HG03378 (cell line): ENCODE measurements around the gene ETS1.

Source experiments
- ATAC-seq: cut with Tn5 transposase; IDR thresholded peaks from one replicate; pipeline ENCODE4 v1.9.1; 2021; ENCODE audit warnings: mild to moderate bottlenecking, moderate library complexity; ENCODE audit not compliant: unreplicated experiment

ETS1 gene

DNA sequence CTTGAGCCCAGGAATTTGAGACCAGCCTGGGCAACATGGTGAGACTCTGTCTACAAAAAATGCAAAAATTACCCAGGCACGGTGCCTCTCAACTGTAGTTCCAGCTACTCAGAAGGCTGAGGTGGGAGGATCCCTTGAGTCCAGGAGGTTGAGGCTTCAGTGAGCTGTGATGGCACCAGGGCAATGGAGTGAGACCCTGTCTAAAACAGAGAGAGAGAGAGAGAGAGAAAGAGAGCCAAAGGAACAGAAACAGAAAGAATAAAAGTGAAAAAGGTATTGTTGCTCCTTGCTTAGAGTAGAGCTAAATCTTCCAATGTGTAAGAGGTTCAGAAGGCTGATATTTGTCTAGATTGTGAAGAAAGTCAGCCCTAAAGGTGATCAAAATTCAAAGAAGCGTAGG, 8.9 kb upstream of the ETS1 start:
- no peak for ATAC-seq

DNA sequence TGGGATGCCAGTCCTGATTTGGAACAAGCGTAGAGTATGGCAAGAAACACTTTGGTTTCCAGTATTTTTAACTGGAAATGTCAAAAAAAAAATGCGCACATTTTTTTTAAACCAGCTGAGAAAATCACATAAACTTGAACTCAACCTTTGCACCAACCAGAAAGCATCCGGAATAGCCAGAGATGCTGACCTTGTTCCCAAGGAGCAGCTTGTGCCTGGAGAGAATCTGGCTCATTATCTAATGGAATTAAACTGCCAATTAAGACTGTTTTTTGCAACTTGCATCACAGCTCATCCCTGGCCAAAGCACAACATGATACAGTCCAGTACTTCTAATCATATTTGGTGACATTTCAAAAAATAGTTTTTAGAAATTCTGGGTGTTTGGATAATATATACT, 8.4 kb upstream of the ETS1 start:
- ATAC-seq: no peak

DNA sequence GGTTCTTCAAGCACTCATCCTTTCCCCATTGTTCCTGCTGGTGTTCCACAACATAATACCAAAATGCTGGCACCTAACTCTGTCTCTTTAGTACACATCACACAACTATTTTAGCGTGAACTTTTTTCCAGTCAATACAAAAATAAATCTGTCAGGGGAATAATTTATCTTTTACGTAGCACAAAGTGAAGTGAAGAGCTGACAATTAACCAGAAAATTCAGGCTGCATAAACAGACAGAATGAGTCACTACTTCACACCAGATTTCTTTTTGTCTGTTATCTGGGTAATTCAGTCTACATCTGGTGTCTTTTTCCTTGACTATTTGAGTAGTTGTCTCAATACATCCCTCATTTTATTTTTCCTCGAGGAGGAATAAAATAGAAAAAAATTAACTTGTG, 7.9 kb upstream of the ETS1 start:
- ATAC-seq: no peak

DNA sequence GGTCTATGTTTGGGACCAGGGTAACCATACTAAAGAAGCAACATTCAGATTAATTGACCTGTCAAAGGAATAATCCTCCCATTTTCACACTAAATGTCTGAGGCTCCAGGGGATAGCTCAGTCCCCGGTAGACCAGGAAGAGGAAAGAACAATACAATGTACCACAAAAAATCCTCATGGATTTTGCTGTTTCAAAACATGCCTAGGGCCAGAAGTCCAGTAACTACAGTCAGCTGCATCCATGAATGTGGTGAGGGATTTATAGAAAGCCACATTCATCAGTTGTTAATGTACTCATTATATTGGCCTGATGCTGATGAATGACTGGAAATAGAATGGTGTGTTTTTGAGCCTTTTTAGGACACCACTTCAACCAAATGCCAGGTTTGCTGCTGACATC, 6.9 kb upstream of the ETS1 start:
- no peak for ATAC-seq

- no peak for ATAC-seq
Measured at GRCh38 chr11:128593281-128593680, 5.9 kb upstream of the ETS1 start.

- ATAC-seq: no peak
Measured at GRCh38 chr11:128592454-128592853, 5.1 kb upstream of the ETS1 start.

- ATAC-seq: no peak
Measured at GRCh38 chr11:128590587-128590986, 3.2 kb upstream of the ETS1 start.

GRCh38 chr11:128589998-128590397, 2.6 kb upstream of the ETS1 start:
- ATAC-seq: no peak

GRCh38 chr11:128588093-128588492, 735 bp upstream of the ETS1 start:
- ATAC-seq: no peak

DNA sequence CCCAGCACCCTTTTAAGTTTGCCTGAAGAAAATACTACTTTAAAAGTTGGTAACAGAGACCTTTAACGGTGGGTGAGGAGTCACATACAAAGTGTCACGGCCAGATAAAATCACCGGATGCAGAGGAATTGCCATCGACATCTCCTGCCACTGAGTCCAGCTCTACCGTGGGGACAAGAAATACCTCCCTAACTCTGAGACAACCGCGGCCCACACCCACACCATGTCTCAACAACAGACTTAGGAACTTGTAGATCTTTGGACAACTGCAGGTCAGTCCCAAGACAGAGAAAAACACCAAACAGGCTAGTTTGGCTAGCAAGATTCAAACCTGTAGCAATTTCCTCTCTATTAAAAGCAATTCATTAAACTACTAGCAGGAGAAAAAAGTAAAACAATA, 669 bp downstream of the ETS1 start:
- no peak for ATAC-seq

- ATAC-seq: no peak
Measured at GRCh38 chr11:128585498-128586238, 1.7 kb downstream of the ETS1 start.

DNA sequence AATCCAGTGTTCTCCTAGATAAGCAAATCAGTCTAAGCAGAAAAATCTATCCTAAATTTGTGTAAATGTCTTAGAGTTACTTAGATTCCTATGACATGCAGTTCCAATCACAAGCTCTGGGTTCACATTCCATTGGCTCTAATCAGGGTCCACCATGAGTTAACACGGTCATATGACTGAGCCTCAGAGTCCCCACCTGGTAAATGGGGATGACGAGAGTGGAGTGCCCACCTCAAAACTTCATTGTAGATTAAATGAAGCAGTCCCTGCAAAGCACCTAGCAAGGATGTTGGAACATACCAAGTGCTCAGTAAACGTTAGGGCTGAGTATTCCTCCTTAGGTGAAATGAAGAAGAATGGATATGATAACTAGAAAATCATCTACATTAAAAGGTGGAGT, 3.1 kb downstream of the ETS1 start:
- ATAC-seq: no peak

DNA sequence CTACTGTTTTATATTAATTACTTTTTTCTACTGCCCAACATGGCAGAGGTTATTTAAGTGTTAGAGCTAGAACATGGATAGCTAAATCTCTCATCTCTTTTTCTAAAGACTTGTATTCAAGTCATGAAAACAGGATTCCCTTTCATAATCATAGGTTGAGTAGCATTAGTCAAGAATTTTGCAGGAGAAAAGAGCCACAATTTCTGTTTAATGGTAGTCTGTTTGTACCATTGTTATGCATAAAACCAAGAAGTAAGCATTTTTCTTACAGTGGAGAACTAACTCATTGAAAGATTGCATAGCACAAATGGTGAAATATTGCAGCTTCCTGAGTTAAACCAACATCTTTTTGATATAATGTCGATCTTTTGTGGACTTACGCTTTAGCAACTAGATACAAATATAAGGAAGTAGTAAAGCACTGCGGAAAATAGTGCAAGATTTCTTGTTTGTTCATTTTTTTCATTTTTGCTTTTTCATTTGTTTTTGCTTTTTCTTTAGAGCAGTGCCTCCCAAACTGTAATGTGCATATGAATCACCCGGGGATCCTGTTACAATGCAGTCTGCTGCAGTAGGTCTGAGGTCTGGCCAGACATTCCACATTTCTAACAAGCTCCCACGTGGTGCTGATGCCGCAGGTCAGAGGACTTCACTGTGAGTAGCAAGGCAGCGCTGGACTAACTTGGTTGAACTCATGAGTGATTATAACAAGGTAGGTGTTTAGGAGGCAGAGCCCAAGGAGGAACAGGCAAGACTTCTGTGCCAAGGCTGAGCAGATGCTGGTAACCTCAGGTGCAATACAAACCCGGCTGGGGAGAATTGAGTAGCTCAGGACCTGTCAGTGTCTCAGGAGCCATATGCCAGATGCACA, 4.6 kb downstream of the ETS1 start:
- ATAC-seq: no peak

GRCh38 chr11:128581561-128582272, 5.6 kb downstream of the ETS1 start:
- no peak for ATAC-seq

GRCh38 chr11:128580612-128581011, 6.7 kb downstream of the ETS1 start:
- ATAC-seq: no peak

- peak; percentile 94 for ATAC-seq
Measured at GRCh38 chr11:128579798-128580504, 7.4 kb downstream of the ETS1 start.

- ATAC-seq: no peak
Measured at GRCh38 chr11:128576555-128576954, 10.8 kb downstream of the ETS1 start.

DNA sequence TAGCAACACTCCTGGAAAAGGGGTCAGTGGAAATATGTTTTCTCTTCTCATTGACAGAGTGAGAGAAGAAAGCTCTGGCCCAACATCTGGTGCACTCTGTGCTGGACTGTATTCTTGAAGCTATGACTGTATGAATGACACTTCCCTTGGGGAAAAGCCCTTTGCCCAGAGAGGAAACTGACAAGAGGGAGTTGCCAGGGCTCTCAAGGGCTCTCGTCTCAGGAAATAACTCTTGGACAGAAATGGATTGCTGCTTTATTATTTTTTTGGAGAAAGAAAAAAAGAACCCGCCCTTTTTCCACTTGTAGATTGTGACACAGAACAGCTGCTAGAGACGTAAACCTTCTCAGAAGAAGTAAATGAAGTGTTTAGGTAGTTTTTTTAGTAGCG, 11.4 kb downstream of the ETS1 start:
- no peak for ATAC-seq

DNA sequence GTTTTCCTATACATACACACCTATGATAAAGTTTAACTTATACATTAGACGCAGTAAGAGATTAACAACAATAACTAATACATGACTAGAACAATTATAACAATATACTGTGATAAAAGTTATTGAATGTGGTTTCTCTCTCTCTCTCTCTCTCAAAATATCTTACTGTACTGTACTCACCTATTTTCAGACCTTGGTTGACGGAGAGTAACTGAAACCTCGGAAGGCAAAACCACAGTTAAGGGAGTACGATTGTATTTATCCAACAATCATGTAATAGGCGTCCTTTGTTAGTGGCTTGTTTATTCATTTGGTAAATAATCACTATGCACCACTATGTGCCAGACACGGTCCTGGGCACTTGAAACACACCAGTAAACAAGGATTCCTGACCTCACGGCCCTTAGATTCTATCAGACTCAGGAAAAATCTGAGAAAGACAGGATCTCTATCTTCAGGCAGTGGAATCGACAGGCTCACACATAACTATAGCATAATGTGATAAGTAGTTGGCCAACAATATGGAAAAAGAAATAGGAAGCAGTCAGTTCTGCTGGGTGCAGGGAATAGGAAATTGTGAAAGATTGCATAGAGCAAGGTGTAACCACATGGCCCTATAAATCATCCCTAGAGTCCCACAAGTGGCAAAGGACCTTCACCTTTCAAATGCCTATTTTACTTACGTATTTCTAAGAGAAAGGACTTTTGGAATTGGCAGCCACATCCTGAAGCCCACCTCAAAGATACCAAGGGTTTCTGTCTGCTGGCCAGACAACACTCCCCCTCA, 12.0 kb downstream of the ETS1 start:
- ATAC-seq: no peak

- ATAC-seq: no peak
Measured at GRCh38 chr11:128574576-128575011, 12.8 kb downstream of the ETS1 start.
